Erythroblast (primary cell): ENCODE data around the gene LDLRAP1.

Source experiments
- DNase-seq, 2 experiments: peaks; one replicate each; lab custom pipeline; 2025; lab: John Stamatoyannopoulos, UW
- GATA1 ChIP-seq: IDR thresholded peaks from 2 replicates; pipeline ENCODE4 v1.6.1; 2011; ENCODE audit warnings: low read depth, mild to moderate bottlenecking, control low read depth, low read length, moderate library complexity
- POLR2A ChIP-seq: IDR thresholded peaks from 2 replicates; pipeline ENCODE4 v1.6.1; 2011; ENCODE audit warnings: mild to moderate bottlenecking, low read length

The LDLRAP1 gene

GRCh38 chr1:25567710-25568089, 24.3 kb downstream of the LDLRAP1 start:
- TF ChIP-seq GATA1, result no peak
- no peak for TF ChIP-seq POLR2A
- no peak for DNase-seq

- TF ChIP-seq POLR2A (no peak), GATA1 (no peak)
- DNase-seq, result no peak
Measured at GRCh38 chr1:25568090-25568833, 24.9 kb downstream of the LDLRAP1 start.

GRCh38 chr1:25568834-25569596, 25.6 kb downstream of the LDLRAP1 start:
- TF ChIP-seq POLR2A, result no peak
- no peak for TF ChIP-seq GATA1
- peak in 1 of 2 experiments; percentile 82 for DNase-seq

- TF ChIP-seq GATA1 (no peak), POLR2A (no peak)
- no peak for DNase-seq
Measured at GRCh38 chr1:25569597-25570396, 26.4 kb downstream of the LDLRAP1 start.

- TF ChIP-seq GATA1 (no peak), POLR2A (no peak)
- DNase-seq, result no peak
Measured at GRCh38 chr1:25570798-25571521, 27.6 kb downstream of the LDLRAP1 start.

GRCh38 chr1:25571522-25571970, 28.1 kb downstream of the LDLRAP1 start:
- no peak for DNase-seq
- TF ChIP-seq POLR2A, result no peak
- TF ChIP-seq GATA1, result no peak

- no peak for DNase-seq
- TF ChIP-seq GATA1 (no peak), POLR2A (no peak)
Measured at GRCh38 chr1:25572107-25572506, 28.7 kb downstream of the LDLRAP1 start.

GRCh38 chr1:25572708-25573590, 29.5 kb downstream of the LDLRAP1 start:
- no peak for TF ChIP-seq GATA1
- no peak for TF ChIP-seq POLR2A

GRCh38 chr1:25573591-25573930, 30.2 kb downstream of the LDLRAP1 start:
- TF ChIP-seq GATA1 (no peak), POLR2A (no peak)
- DNase-seq, result no peak

More at GRCh38 chr1:25572708-25573590, 29.5 kb downstream of the LDLRAP1 start:
- DNase-seq, result peak in 1 of 2 experiments; percentile 53

- TF ChIP-seq GATA1 (no peak), POLR2A (no peak)
Measured at GRCh38 chr1:25573961-25574360, 30.6 kb downstream of the LDLRAP1 start.

GRCh38 chr1:25575191-25575590, 31.8 kb downstream of the LDLRAP1 start:
- no peak for DNase-seq
- TF ChIP-seq POLR2A (no peak), GATA1 (no peak)

More at GRCh38 chr1:25573961-25574360, 30.6 kb downstream of the LDLRAP1 start:
- no peak for DNase-seq
